ENCODE data around the gene GRID1. TPM values are rescaled to one million over a fixed set of nuclear protein-coding genes. Genes with fewer than 3 reads are reported as not detected.

The GRID1 gene
- total RNA-seq, 1 donor from 2014 or later = 3.0 TPM

- peak; percentile 67 for DNase-seq (ENCODE audit: low spot score)
- intact Hi-C loops (cut with DNase I) = no loop called here
These were observed 171.0 kb downstream of the GRID1 start for GRCh38 chr10:86195521-86196157.

- intact Hi-C loops (cut with DNase I) = no loop called here
- DNase-seq (ENCODE audit: low spot score) = no peak
These were observed 171.9 kb downstream of the GRID1 start for GRCh38 chr10:86194684-86195083.

- no peak for DNase-seq (ENCODE audit: low spot score)
- intact Hi-C loops (cut with DNase I) = no loop called here
These were observed 172.8 kb downstream of the GRID1 start for GRCh38 chr10:86193841-86194240.

- intact Hi-C loops (cut with DNase I) = no loop called here
- DNase-seq (ENCODE audit: low spot score) = peak; percentile 60
These were observed 173.9 kb downstream of the GRID1 start for GRCh38 chr10:86192691-86193090.

- intact Hi-C loops (cut with DNase I) = no loop called here
These were observed 174.4 kb downstream of the GRID1 start for GRCh38 chr10:86192147-86192546.

GRCh38 chr10:86191686-86192085 lies 174.9 kb downstream of the GRID1 start:
- intact Hi-C loops (cut with DNase I) = no loop called here
- peak; percentile 56 for DNase-seq (ENCODE audit: low spot score)

More at GRCh38 chr10:86192147-86192546, 174.4 kb downstream of the GRID1 start:
- DNase-seq (ENCODE audit: low spot score) = no peak

GRCh38 chr10:86191166-86191565 lies 175.4 kb downstream of the GRID1 start:
- intact Hi-C loops (cut with DNase I) = no loop called here
- peak; percentile 63 for DNase-seq (ENCODE audit: low spot score)

GRCh38 chr10:86190291-86190690 lies 176.3 kb downstream of the GRID1 start:
- intact Hi-C loops (cut with DNase I) = no loop called here
- DNase-seq (ENCODE audit: low spot score) = no peak

GRCh38 chr10:86189891-86190290 lies 176.7 kb downstream of the GRID1 start:
- intact Hi-C loops (cut with DNase I) = no loop called here
- DNase-seq (ENCODE audit: low spot score) = no peak

GRCh38 chr10:86188796-86189558 lies 177.6 kb downstream of the GRID1 start:
- intact Hi-C loops (cut with DNase I) = no loop called here
- DNase-seq (ENCODE audit: low spot score) = peak; percentile 68

GRCh38 chr10:86188326-86188725 lies 178.3 kb downstream of the GRID1 start:
- intact Hi-C loops (cut with DNase I) = no loop called here

GRCh38 chr10:86187499-86188239 lies 178.9 kb downstream of the GRID1 start:
- no peak for DNase-seq (ENCODE audit: low spot score)
- intact Hi-C loops (cut with DNase I) = no loop called here

More at GRCh38 chr10:86188326-86188725, 178.3 kb downstream of the GRID1 start:
- no peak for DNase-seq (ENCODE audit: low spot score)

GRCh38 chr10:86186633-86187032 lies 180.0 kb downstream of the GRID1 start:
- DNase-seq (ENCODE audit: low spot score) = no peak
- intact Hi-C loops (cut with DNase I) = no loop called here

GRCh38 chr10:86182595-86182994 lies 184.0 kb downstream of the GRID1 start:
- DNase-seq (ENCODE audit: low spot score) = no peak
- intact Hi-C loops (cut with DNase I) = no loop called here

- peak; percentile 63 for DNase-seq (ENCODE audit: low spot score)
- intact Hi-C loops (cut with DNase I) = no loop called here
These were observed 184.4 kb downstream of the GRID1 start for GRCh38 chr10:86182150-86182549.

GRCh38 chr10:86180861-86181260 lies 185.7 kb downstream of the GRID1 start:
- intact Hi-C loops (cut with DNase I) = no loop called here
- no peak for DNase-seq (ENCODE audit: low spot score)

- intact Hi-C loops (cut with DNase I) = no loop called here
These were observed 186.6 kb downstream of the GRID1 start for GRCh38 chr10:86179961-86180360.

GRCh38 chr10:86179153-86179524 lies 187.5 kb downstream of the GRID1 start:
- peak; percentile 50 for DNase-seq (ENCODE audit: low spot score)
- intact Hi-C loops (cut with DNase I) = no loop called here

More at GRCh38 chr10:86179961-86180360, 186.6 kb downstream of the GRID1 start:
- peak; percentile 72 for DNase-seq (ENCODE audit: low spot score)

- peak; percentile 70 for DNase-seq (ENCODE audit: low spot score)
- intact Hi-C loops (cut with DNase I) = no loop called here
These were observed 188.0 kb downstream of the GRID1 start for GRCh38 chr10:86178401-86179152.
